Neuronal stem cell (in vitro differentiated cells): Measurements from ENCODE around the gene KANSL1.

Experiments
- DNase-seq: peaks from one replicate; pipeline ENCODE4 v3.0.0-alpha.2; 2013; ENCODE audit warnings: low spot score
- H2AFZ ChIP-seq: one replicate; pipeline ENCODE4 v1.6.1; 2013; ENCODE audit warnings: mild to moderate bottlenecking, low read length, inconsistent platforms
- H2AK5ac ChIP-seq: 2 replicates; pipeline ENCODE4 v1.6.1; 2013; ENCODE audit warnings: low read depth, mild to moderate bottlenecking, inconsistent platforms, low read length, moderate library complexity, mixed read lengths
- H2BK120ac ChIP-seq: 2 replicates; pipeline ENCODE4 v1.6.1; 2013; ENCODE audit warnings: low read depth, mild to moderate bottlenecking, inconsistent platforms, low read length, moderate library complexity, mixed read lengths
- H2BK12ac ChIP-seq: one replicate; pipeline ENCODE4 v1.6.1; 2013; ENCODE audit warnings: low read length, inconsistent platforms
- H2BK15ac ChIP-seq: 2 replicates; pipeline ENCODE4 v1.6.1; 2013; ENCODE audit warnings: mild to moderate bottlenecking, low read length, inconsistent platforms, mixed read lengths
- H2BK5ac ChIP-seq: one replicate; pipeline ENCODE4 v1.6.1; 2013; ENCODE audit warnings: inconsistent platforms, mild to moderate bottlenecking, low read length, moderate library complexity
- H3K14ac ChIP-seq: one replicate; pipeline ENCODE4 v1.6.1; 2013; ENCODE audit warnings: low read length, inconsistent platforms
- H3K18ac ChIP-seq: 2 replicates; pipeline ENCODE4 v1.6.1; 2013; ENCODE audit warnings: low read length, inconsistent platforms
- H3K23ac ChIP-seq: 2 replicates; pipeline ENCODE4 v1.6.1; 2013; ENCODE audit warnings: low read depth, mild to moderate bottlenecking, mixed read lengths, low read length, inconsistent platforms; ENCODE audit not compliant: poor library complexity
- H3K27ac ChIP-seq: replicated peaks from 3 replicates; pipeline ENCODE4 v1.5.1; 2013; ENCODE audit warnings: low read length, inconsistent platforms
- H3K27me3 ChIP-seq, 3 experiments: 2 replicates each; pipeline ENCODE4 v1.6.1; 2013; ENCODE audit warnings: low read length in 3 of 3, mild to moderate bottlenecking in 2 of 3, inconsistent platforms in 1 of 3, low read depth in 1 of 3, mixed read lengths in 1 of 3, moderate library complexity in 1 of 3; ENCODE audit not compliant: control insufficient read depth in 3 of 3, insufficient read depth in 3 of 3
- H3K36me3 ChIP-seq, 2 donors: replicated peaks in 1 of 2; 2 replicates each; pipeline ENCODE4 v1.6.1; 2013; ENCODE audit warnings: low read length in 2 of 2; ENCODE audit not compliant: control insufficient read depth in 2 of 2, insufficient read depth in 2 of 2
- H3K4ac ChIP-seq: 2 replicates; pipeline ENCODE4 v1.6.1; 2013; ENCODE audit warnings: inconsistent platforms, mild to moderate bottlenecking, low read length, moderate library complexity
- H3K4me1 ChIP-seq, 2 donors: 1 replicate in 1 of 2; 2 replicates in 1 of 2; pipeline ENCODE4 v1.6.1; 2013; ENCODE audit warnings: low read length in 2 of 2, low read depth in 1 of 2; ENCODE audit not compliant: control insufficient read depth in 2 of 2, insufficient read depth in 1 of 2
- H3K4me2 ChIP-seq: one replicate; pipeline ENCODE4 v1.6.1; 2013; ENCODE audit warnings: mild to moderate bottlenecking, low read length, inconsistent platforms; ENCODE audit not compliant: insufficient read depth, poor library complexity, severe bottlenecking
- H3K4me3 ChIP-seq, 2 donors: 2 replicates each; pipeline ENCODE4 v1.5.1; 2013; ENCODE audit warnings: low read length in 2 of 2, mild to moderate bottlenecking in 2 of 2, inconsistent platforms in 1 of 2, moderate library complexity in 1 of 2
- H3K79me1 ChIP-seq: one replicate; pipeline ENCODE4 v1.6.1; 2013; ENCODE audit warnings: low read depth, mild to moderate bottlenecking, inconsistent platforms, low read length, moderate library complexity
- H3K9ac ChIP-seq: one replicate; pipeline ENCODE4 v1.6.1; 2013; ENCODE audit warnings: mild to moderate bottlenecking, low read depth, low read length, inconsistent platforms; ENCODE audit not compliant: poor library complexity
- H3K9me3 ChIP-seq, 2 donors: replicated peaks in 1 of 2; 2 replicates each; pipeline versions ENCODE3 to v1.6.1; 2013; ENCODE audit warnings: low read length in 2 of 2, mild to moderate bottlenecking in 2 of 2, inconsistent platforms in 1 of 2, low read depth in 1 of 2, mixed read lengths in 1 of 2, moderate library complexity in 1 of 2; ENCODE audit not compliant: control insufficient read depth in 2 of 2, insufficient read depth in 1 of 2
- H4K8ac ChIP-seq: one replicate; pipeline ENCODE4 v1.6.1; 2013; ENCODE audit warnings: low read depth, mild to moderate bottlenecking, inconsistent platforms, low read length, moderate library complexity
- H4K91ac ChIP-seq: one replicate; pipeline ENCODE4 v1.6.1; 2013; ENCODE audit warnings: low read length, low read depth, mild to moderate bottlenecking, inconsistent platforms; ENCODE audit not compliant: poor library complexity
- WGBS, 2 donors: extraction: QIAGEN DNeasy Blood & Tissue Kit; methylation state at CpG; one replicate each; pipeline ENCODE4 v1.1.7; 2013; ENCODE audit warnings: missing lambda C conversion rate in 2 of 2, mixed read lengths in 1 of 2; ENCODE audit not compliant: insufficient read length in 2 of 2, insufficient replicate concordance in 1 of 2; ENCODE audit errors: extremely low coverage in 2 of 2; 5-methylcytosine and 5-hydroxymethylcytosine counted together

The KANSL1 gene

GRCh38 chr17:46195939-46196716, 2.9 kb upstream of the KANSL1 start:
- peaks cover 2% of the 10 kb centered on the region for H3K79me1 ChIP-seq
- peaks cover 2 to 10% of the 10 kb centered on the region in 2 donors for H3K9me3 ChIP-seq
- H2AFZ ChIP-seq = no peak overlapping the region
- H3K4me3 ChIP-seq = no peak overlapping the region
- no peak overlapping the region for H3K18ac ChIP-seq
- no peak overlapping the region for H3K27ac ChIP-seq
- H3K27me3 ChIP-seq = no peaks in the 10 kb centered on the region
- H3K4me1 ChIP-seq = peaks cover 2 to 4% of the 10 kb centered on the region in 2 donors
- peaks cover 0 to 21% of the 10 kb centered on the region in 2 donors for H3K36me3 ChIP-seq
- H3K23ac ChIP-seq = no peak overlapping the region
- no CpG with 5 or more reads among the region's 2 CpGs for WGBS, 2 donors
- DNase-seq = no peak
- no peak overlapping the region for H2AK5ac ChIP-seq
- H4K91ac ChIP-seq = no peak overlapping the region
- no peak overlapping the region for H4K8ac ChIP-seq
- H2BK15ac ChIP-seq = no peak overlapping the region
- no peak overlapping the region for H3K14ac ChIP-seq
- H2BK5ac ChIP-seq = no peak overlapping the region
- no peak overlapping the region for H2BK12ac ChIP-seq
- H3K4ac ChIP-seq = no peak overlapping the region
- H3K4me2 ChIP-seq = no peak overlapping the region
- H3K9ac ChIP-seq = no peak overlapping the region
- H2BK120ac ChIP-seq = no peak overlapping the region

- Histone ChIP-seq H3K36me3 (peaks cover 0 to 21% of the 10 kb centered on the region in 2 donors), H3K79me1 (peaks cover 2% of the 10 kb centered on the region), H2BK15ac (no peak overlapping the region), H3K9me3 (peaks cover 2 to 10% of the 10 kb centered on the region in 2 donors), H3K18ac (no peak overlapping the region), H2BK12ac (no peak overlapping the region), H3K14ac (no peak overlapping the region), H3K4me1 (peaks cover 2 to 8% of the 10 kb centered on the region in 2 donors), H3K27me3 (no peaks in the 10 kb centered on the region), H3K27ac (no peak overlapping the region), H3K4me3 (no peak overlapping the region), H3K4ac (no peak overlapping the region), H3K23ac (no peak overlapping the region), H2BK5ac (no peak overlapping the region), H2BK120ac (no peak overlapping the region), H3K9ac (no peak overlapping the region), H4K8ac (no peak overlapping the region), H4K91ac (no peak overlapping the region), H2AFZ (no peak overlapping the region), H3K4me2 (no peak overlapping the region), H2AK5ac (no peak overlapping the region)
- WGBS, 2 donors = no CpG with 5 or more reads among the region's 5 CpGs
- no peak for DNase-seq
Observed at GRCh38 chr17:46195217-46195855, 2.1 kb upstream of the KANSL1 start.

GRCh38 chr17:46194393-46195216, 1.4 kb upstream of the KANSL1 start:
- Histone ChIP-seq H3K79me1 (peaks cover 2% of the 10 kb centered on the region), H3K4me1 (peaks cover 2 to 12% of the 10 kb centered on the region in 2 donors), H2AK5ac (no peak overlapping the region), H3K4ac (no peak overlapping the region), H3K9me3 (peaks cover 2 to 10% of the 10 kb centered on the region in 2 donors), H3K23ac (no peak overlapping the region), H3K9ac (no peak overlapping the region), H2BK15ac (no peak overlapping the region), H4K91ac (no peak overlapping the region), H3K36me3 (peaks cover 0 to 21% of the 10 kb centered on the region in 2 donors), H3K18ac (no peak overlapping the region), H3K4me2 (peak overlapping the region; percentile 98), H3K4me3 (peak overlapping the region in 1 of 2 donors; percentile 81), H2BK5ac (no peak overlapping the region), H3K27ac (no peak overlapping the region), H2BK12ac (no peak overlapping the region), H4K8ac (no peak overlapping the region), H3K14ac (no peak overlapping the region), H2AFZ (peak overlapping the region; percentile 94), H3K27me3 (no peaks in the 10 kb centered on the region), H2BK120ac (no peak overlapping the region)
- no CpG with 5 or more reads among the region's 9 CpGs for WGBS, 2 donors
- no peak for DNase-seq
